NOMO-1 (cell line): ENCODE measurements around the gene CENPX.

Experiments
- DNase-seq, 2 experiments: peaks; one replicate each; lab custom pipeline; 2025; ENCODE audit not compliant: unreplicated experiment in 2 of 2; lab: John Stamatoyannopoulos, UW

Gene CENPX

DNA sequence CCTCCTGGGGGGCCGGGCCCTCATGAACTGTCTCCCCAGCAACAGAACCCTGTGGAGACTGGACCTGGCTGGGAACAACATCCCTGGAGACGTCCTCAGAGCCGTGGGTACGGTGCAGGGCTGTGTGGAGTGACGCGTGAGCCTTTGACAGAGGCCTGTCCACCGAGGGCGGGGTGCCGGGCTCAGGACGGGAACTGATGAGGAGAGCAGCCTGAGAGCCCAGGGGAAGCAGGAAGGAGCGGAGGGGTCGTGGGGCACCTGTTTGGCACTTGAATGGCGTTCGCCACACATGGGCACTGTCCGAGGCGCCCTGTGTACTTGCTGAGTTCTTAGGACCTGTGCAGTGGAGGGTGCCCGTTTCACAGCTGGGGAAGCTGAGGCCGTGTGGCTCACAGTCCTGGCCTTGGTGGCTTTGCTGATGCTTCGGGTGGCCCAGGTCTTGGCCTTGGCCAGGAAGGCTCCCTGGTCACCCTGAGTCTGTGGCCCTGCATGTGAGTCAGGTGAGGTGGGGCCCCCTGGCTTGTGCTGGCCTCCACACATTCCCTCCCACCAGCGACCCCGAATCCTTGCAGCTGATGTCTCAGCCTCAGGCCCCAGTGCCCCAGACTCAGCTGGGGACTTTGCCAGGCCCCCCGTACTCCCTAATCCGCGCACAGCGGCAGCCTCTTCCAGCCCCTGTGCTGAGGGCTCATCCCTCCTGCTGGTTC, 2.9 kb upstream of the CENPX start:
- DNase-seq: no peak

DNA sequence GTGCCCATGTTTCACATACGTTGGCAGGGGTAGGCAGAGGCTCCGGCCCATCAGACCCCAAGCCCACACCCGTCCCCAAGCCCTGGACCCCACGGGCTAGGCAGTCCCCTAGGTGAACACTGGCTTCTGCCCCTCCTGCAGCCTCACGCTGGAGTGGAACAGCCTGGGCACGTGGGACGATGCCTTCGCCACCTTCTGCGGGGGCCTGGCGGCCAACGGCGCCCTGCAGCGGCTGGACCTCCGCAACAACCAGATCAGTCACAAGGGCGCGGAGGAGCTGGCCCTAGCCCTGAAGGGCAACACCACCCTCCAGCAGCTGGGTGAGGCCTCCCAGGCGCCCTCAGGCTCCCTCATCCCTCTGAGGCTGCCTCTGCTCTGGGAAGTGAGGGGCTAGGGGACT, 2.2 kb upstream of the CENPX start:
- no peak for DNase-seq

DNA sequence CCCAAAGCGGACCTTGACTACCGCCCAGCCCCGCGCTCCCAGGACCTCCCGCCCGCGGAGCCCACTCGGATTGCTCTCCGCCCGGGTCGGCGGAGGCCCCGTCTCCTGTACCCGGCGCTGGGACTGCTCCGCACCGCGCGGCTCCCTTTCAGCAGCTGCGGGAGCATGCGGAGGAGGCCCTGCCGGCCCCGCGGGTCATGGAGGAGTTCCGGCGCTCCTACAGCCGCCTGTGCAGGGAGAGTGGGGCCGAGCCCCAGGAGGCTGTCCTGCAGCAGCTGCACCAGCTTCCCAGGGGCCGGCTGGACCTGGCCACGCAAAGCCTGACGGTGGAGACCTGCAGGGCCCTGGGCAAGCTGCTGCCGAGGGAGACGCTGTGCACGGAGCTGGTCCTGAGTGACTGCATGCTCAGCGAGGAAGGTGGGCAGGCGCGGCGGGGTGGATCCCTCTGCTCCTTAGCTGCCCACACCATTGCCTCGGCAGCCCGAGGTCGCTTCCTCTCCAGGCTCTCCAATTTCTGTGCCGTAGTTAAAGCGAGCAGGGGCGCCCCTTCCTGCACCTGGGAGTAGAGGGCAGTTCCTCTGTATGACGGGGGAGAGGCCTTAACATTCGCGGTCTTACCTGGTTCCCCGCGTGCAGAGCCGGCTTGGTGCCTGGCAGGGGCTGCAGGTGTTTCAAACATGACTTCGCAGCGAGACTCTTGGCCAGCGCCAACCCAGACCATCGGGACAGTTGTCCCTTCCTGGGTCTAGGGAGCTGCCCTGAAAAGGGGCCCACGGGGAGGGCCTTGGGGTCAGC, 966 bp upstream of the CENPX start:
- DNase-seq: peak; percentile 38 to 43

DNA sequence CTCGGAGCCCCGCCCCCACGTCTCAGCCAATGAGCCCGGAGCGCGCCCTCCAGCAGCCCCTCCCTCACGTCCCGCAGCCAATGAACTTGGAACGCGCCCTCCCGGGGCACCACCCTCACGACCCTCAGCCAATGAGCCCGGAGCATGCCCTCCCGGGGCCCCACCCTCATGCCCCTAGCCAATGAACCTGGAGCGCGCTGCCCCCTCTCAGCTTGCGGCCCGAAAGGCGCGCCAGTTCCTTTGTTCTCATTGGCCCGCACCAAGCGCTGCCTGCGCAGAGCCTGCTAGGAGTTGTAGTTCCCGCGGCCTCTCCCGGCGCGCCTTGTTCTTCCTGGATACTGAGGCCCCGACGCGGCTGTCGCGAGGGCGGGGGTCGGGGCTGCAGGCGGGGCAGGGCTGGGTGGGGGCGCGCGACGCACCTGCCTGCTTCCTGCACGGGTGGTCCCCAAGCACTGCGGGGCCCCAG, 336 bp upstream of the CENPX start, which contains the start of gene LRRC45:
LRRC45 (plus strand) TSS at position 325 of the 466 bp plus-strand sequence. CDS start 339 bp downstream, outside the sequence.
- peak; percentile 99 to 100 for DNase-seq

DNA sequence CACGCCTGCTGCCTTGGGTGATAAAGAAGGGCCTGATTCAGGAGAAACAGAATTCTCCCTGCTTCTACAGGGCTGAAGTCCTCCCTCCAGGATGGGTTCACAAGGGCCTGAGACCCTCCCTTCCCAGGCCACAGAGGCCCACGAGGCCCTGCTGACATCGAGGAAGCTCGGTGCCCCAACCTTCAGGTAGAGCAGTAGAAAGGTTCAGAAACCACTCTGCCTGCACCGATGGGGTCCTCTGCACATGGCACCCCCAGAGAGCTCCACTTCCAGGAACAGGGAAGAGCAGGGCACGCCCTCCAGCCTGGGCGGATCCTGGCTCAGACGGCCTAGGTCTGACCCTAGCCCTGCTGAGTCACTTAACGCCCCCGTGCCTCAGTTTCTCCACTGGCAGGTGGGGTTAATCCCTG, 773 bp downstream of the CENPX start:
- DNase-seq: no peak

DNA sequence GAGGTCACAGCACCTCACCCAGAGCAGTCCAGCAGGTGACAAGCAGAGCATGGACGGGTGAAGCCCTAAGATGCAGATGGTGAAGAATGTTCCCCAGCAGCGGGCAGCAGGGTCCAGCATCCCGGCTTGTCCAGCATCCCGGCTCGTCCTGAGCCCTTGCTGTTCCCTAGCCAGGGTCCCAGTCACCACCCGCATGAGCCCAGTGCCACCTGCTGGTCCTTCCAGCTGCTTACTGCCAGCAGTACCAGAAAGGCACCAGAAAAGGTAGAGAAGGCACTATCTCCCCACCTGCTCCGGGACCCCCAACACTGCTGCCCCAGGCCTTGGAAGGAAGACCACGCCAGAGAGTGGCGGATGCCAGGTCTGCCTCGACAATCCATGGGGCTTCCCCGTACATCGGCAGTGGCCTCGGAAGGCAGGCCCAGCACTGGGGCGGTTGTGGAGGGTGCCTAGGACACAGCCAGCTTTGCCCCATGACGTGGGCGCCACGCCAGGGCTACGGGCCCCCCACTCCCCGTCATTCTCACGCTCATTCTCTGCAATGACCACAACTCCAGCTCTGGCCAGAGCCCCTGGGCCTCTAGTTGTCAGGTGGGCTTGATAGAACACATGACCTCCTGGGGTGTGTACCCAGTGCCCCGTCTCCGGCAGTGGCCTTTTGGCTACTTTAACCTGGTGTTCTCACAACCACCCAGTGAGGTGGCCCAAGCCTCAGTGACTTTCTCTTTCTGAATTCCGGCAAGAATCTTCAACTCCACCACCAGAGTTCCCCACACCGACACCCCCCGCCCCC, 1.4 kb downstream of the CENPX start:
- DNase-seq: peak in 1 of 2 experiments; percentile 44

DNA sequence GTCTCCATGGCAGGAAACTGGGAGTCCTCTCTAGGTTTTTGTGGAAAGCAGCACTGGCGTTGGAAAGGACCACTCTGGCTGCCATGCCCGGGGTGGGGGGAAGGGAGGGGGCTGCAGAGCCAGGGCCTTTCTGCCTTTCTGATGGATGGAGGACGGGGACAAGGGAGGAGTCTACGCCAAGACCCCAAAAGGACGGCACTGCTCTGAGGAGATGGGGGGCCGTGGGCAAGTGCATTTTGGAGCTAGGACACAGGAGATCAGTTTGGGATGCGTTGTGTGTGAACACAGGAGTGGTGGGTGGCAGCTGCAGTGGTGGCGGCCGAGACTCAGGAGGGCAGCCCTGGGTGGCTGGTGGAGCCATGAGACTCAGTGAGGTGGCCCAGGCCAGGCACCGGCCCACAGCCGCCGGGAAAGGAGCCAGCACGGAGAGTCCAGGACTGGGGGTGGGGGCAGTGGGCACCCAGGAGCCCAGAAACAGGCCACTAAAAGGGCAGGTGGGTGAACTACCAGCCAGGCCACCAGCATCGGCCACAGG, 2.0 kb downstream of the CENPX start:
- DNase-seq: no peak

DNA sequence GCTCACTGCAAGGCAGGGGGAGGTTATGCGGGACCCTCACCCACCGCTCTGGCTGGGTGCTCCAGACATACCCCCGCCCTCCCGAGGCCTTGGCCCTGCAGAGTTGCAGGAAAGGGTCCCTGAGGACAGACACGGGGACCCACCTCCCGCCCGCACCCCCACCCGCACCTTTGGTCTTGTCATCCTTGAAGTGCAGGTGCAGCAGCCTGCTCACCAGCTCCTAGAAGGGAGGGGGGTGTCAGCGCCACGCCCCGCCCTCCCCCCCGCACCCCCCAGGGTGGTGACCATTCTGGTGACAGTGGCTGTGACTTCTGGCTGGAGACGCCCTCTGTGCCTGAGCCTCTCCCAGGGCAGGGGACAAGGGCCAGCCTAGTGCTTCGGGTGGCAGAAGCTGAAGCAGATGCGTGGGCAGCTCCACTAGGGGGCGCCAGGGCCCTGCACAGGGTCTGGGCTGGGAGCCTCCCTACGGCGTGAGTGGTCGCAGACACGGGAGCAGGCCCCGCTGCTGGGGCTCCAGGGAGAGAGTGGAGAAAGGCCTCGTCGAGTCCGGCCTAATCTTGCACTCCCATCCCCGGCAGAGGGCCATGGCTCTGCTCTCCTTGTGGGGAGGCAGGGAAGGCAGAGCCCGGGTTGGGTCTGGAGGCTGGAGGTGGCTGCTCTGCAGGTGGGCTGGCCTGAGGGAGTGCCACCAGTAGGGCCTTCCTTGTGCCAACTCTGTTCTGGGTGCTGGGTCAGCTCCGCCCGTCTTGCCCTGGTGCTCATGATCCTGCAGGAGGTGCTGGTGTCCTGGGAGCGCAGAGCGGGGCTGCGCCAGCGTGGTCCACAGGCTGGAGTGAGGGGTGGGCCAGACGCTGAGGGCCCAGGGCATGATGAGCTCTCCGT, 2.7 kb downstream of the CENPX start:
- DNase-seq: peak; percentile 53 to 70

DNA sequence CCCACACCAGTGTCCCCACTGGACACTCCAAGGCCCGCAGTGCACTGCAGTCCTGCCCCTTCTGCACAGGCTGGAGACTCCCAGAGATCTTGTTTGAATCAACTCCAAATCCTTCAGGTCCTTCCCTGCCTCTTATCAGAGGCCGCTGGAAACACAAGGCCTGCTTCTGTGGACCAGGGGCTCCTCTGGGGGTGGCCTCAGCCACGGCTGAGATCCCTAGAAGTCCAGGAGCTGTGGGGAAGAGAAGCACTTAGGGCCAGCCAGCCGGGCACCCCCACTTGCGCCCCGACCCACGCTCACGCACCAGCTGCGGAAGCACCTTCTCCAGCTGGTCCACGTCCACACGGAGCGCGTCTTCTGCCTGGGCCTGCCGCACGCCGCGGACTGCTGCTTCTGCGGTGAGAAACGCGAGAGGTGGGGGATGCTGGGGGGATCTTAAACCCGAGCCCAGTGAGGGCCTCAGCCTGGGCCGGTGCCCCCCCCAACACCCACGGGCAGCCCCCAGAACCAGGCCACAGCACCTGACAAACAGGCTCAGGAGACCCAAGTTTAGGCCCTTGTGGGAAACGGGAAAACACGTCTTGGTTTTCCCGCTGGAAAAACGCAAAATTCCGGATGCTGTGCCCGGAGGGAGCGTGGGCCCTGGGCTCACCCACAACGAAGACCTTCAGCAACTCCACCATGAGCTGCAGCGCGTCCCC, 3.5 kb downstream of the CENPX start:
- no peak for DNase-seq

DNA sequence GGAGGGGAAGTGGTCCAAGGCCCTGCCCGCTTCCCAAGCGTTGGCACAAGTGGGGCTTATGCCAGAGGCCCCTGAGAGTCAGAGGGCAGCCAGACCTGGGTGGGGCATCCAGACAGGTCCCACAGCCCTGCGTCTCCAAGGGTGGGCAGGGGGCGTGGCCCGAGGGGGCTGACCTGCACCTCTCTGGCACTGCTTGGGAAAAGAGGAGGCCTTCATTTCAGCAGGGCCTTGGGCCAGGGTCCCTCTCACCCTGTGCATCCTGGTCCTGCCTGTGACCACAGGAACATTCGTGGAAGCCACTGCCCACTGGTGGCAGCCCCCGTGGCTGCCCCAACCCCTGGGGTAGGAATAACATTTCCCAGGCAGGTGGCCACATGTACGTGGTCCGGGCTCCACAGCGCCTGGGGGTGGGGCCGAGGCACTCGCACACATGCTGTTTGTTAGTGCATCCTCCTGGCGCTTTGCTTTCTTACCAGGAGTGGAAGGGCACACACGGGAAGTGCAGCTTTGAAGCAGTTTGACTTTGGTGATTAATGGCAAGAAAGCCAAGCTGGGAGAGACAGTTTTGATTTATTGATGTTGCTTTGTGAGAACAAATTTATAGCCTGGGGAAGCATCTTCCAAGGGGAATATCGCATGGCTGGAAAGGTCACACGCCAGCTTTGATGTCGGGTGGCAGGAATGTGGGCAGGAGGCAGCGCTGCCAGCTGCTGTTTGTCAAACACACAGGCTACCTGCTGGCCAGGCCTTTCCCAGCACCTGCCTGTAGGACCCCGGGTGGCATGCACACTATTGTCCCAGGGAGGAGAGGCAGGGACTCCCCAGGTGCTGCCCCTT, 4.3 kb downstream of the CENPX start:
- DNase-seq: no peak

DNA sequence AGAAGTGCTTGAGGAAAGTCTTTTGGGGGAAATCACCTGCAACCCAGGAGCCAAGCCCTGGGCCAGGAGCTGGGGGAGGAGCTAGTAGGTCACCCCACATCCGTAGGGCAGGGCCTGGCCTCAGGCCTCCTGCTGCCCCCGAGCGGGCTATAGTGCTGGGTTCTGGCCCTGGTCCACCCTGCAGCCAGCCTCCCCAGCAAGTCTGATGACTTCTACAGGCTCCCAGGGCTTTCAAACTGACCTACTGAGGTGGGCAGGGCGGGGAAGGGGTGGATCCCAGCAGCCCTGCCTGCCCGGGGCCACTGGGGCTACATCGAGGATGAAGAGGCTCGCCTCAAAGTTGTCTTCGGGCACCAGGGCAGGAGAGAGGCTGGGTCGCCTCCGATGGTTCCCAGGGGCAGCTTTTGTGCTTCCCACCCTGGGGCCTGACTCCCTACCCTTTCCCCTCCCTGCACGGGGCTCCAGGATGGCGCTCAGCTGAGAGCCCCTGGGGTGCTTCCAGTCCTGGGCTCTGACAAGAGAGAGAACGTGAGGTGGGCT, 5.0 kb downstream of the CENPX start:
- DNase-seq: no peak

DNA sequence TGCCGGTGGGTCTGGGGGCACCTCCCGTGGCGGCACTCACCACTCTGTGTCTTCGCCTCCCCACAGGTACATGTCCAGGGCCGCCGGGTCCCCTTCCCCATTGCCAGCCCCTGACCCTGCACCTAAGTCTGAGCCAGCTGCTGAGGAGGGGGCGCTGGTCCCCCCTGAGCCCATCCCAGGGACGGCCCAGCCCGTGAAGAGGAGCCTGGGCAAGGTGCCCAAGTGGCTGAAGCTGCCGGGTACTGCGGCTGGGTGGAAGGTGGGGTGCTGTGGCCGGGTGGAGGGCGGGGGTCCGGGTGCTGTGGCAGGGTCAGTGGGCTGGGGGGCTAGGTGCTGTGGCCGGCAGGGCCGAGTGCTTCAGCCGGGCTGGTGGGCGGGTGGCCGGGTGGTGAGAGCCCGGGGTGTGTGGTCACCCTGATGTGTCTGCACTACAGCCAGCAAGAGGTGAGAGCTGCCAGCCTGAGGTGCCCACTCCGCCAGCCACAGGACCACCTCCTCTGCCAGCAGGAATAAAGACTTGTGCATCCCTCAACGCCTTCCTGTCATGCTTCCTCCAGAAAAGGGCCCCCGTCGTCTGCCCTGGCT, 5.7 kb downstream of the CENPX start:
- no peak for DNase-seq

DNA sequence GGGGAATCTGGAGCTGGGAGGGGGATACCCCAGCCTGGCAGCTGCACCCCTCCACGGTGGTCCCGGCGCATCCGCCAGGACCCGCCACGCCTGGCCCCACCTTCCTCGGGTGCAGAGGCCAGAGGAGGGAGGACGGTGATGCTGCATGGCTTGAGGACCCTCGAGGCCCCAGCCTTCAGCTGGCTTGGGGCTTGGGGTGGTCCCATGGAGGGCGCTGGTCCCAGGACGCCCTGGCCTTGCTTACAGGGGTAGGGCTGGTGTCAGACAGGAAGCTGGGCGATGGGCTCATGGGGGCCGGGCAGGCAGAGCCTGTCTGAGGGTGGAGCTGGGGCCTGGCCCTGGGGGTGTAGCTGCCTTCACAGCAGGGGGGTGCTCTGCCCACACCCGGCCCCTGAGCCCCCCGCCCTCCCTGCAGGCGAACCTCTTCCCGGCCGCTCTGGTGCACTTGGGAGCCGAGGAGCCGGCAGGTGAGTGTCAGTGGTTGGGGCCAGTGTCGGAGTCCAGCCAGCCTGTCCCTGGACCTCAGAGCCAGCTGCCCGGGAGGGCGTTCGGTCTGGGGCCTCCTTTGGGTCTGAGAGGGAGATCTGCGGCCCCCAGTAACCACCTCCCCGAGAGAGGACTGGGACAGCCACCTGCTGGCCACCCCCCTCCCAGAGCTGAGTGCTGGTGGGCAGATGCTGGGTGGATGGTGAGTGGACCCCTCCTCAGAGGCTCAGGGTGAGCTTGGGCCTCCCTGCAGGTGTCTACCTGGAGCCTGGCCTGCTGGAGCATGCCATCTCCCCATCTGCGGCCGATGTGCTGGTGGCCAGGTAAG, 6.4 kb downstream of the CENPX start:
- no peak for DNase-seq

DNA sequence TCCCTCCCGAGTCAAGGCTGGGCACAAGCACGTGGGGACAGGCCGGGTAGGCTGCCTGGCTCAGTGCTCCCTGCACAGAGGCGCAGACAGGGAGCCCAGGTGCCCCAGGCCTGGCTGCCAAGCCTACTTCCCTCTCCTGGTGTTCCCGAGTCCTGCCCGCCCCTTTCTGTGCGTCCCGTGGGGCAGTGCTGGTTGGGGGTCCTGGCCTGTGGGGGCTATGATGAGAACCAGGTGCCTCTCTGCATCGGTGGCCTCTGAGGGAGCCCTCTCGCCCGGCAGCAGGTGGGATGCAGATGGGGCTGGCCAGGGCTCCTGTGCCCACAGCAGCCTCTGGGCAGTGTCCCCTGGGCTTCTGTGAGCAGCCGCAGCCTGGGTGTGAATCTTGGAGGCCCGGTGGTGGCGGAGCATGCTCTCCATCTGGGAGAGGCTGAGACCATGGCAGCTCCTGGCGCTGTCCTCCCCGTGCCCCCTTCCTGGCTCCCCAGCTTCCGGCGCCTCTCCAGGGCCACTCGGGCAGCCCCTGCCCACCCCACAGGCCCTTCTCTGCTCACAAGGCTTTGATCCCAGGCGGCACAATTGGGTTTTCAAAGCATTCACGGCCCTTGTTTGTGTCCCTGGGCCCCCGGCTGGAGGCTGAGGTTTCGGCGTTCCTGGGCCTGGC, 7.2 kb downstream of the CENPX start:
- DNase-seq: no peak

DNA sequence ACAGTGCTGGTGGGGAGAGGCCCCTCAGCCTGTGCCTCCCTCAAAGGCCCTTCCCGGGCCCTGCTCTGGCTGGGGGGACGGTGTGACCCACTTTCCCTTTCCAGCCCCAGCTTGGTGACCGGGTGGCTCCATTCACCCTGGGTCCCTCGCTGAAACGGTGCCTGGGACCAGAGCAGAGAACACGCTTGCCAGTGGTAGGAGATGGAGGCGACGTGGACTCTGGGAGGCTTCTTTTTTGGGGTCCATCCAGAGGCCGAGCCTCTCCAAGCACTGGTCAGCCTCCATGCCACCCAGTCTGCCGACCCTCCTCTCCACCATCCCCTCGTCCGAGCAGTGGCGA, 7.7 kb downstream of the CENPX start:
- no peak for DNase-seq

DNA sequence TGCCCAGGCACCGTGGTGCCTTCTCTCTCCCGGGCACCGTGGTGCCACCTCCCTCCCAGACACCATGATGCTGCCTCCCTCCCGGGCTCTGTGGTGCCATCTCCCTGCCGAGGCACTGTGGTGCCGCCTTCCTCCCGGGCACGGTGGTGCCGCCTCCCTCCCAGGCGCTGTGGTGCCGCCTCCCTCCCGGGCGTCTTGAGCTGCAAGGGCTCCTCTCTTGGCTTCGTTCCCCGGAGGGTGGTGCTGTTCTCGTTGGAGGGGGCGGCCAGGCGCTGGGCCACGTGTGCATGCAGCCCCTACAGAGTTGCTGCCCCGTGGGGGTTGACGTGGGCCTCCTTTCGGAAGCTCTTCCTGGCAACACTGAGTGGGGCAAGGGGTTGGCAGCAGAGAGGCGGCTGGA, 8.2 kb downstream of the CENPX start:
- DNase-seq: no peak
